T-helper 2 cell treated with Interferon-gamma antibody and Interleukin-4, amounts not matched to agents 100 ng/mL and 5 ng/mL, for 36 hours (primary cell): ENCODE measurements around the gene ZNHIT6. TPM values are rescaled to one million over a fixed set of nuclear protein-coding genes. Genes with fewer than 3 reads are reported as not detected.
"Not testable (repeated sequence)": the region's sequence is repeated elsewhere in the genome, so short reads cannot be mapped to it uniquely, and the experiment has no call there.

Experiments used
- intact Hi-C: fragments of 100-400 bp; cut with micrococcal nuclease; formaldehyde crosslinking; loops from one replicate; pipeline ENCODE4 v1.15.1; 2023
- total RNA-seq: library from RNA; stranded (reverse); gene quantifications from 2 replicates; pipeline ENCODE4 v1.2.3, GENCODE V29; 2022

Gene ZNHIT6
- total RNA-seq, result 21.3 and 22.6 TPM in 2 replicates

- intact Hi-C loops, result loop anchor here (1.0 to 10.0 kb wide), 7 partner anchors 86 to 1133 kb away; partner anchors contain the start of genes BCL10, CTBS, ODF2L and SSX2IP
Measured at GRCh38 chr1:85707990-85708828, at the start of gene ZNHIT6. TSS of gene ZNHIT6 (minus strand) at chr1:85708433. CDS start at chr1:85708284, 149 bp downstream.

- intact Hi-C loops, result no loop called here
Measured at GRCh38 chr1:85756864-85757263, 48.6 kb upstream of the ZNHIT6 start.

GRCh38 chr1:85748120-85748519, 39.9 kb upstream of the ZNHIT6 start:
- intact Hi-C loops, result no loop called here

GRCh38 chr1:85746777-85747176, 38.5 kb upstream of the ZNHIT6 start:
- intact Hi-C loops, result no loop called here

- intact Hi-C loops, result no loop called here
Measured at GRCh38 chr1:85743814-85744213, 35.6 kb upstream of the ZNHIT6 start.

GRCh38 chr1:85734931-85735330, 26.7 kb upstream of the ZNHIT6 start:
- intact Hi-C loops, result no loop called here

GRCh38 chr1:85718678-85719340, 10.6 kb upstream of the ZNHIT6 start:
- intact Hi-C loops, result no loop called here

GRCh38 chr1:85714418-85715114, 6.3 kb upstream of the ZNHIT6 start:
- intact Hi-C loops, result not testable (repeated sequence)

GRCh38 chr1:85708829-85709227, 595 bp upstream of the ZNHIT6 start:
- intact Hi-C loops, result loop anchor here (1.0 to 10.0 kb wide), 7 partner anchors 87 to 1134 kb away; partner anchors contain the start of genes BCL10, CTBS, ODF2L and SSX2IP

GRCh38 chr1:85707267-85707989, 805 bp downstream of the ZNHIT6 start:
- intact Hi-C loops, result loop anchor here (5.0 to 10.0 kb wide), 4 partner anchors 85 to 1133 kb away; partner anchors contain the start of genes CTBS and SYDE2

GRCh38 chr1:85705940-85706339, 2.3 kb downstream of the ZNHIT6 start:
- intact Hi-C loops, result loop anchor here (5.0 to 10.0 kb wide), 4 partner anchors 84 to 1131 kb away; partner anchors contain the start of genes CTBS and SYDE2

- intact Hi-C loops, result loop anchor here (10.0 kb wide), 1 partner anchor 1126 kb away; the partner anchor contains the start of gene CTBS
Measured at GRCh38 chr1:85700422-85700821, 7.8 kb downstream of the ZNHIT6 start.

- intact Hi-C loops, result no loop called here
Measured at GRCh38 chr1:85697895-85698294, 10.3 kb downstream of the ZNHIT6 start.

- intact Hi-C loops, result no loop called here
Measured at GRCh38 chr1:85692730-85693314, 15.4 kb downstream of the ZNHIT6 start.

GRCh38 chr1:85689775-85690404, 18.3 kb downstream of the ZNHIT6 start:
- intact Hi-C loops, result no loop called here

- intact Hi-C loops, result no loop called here
Measured at GRCh38 chr1:85683292-85684025, 24.8 kb downstream of the ZNHIT6 start.

GRCh38 chr1:85681087-85681486, 27.1 kb downstream of the ZNHIT6 start:
- intact Hi-C loops, result no loop called here

- intact Hi-C loops, result no loop called here
Measured at GRCh38 chr1:85678193-85678592, 30.0 kb downstream of the ZNHIT6 start.

GRCh38 chr1:85677656-85678055, 30.6 kb downstream of the ZNHIT6 start:
- intact Hi-C loops, result no loop called here
